ENCODE results near the gene MPHOSPH10. TPM values are rescaled to one million over a fixed set of nuclear protein-coding genes. Genes with fewer than 3 reads are reported as not detected.

Gene MPHOSPH10
- polyA plus RNA-seq, 1 donor (not counting 4 experiments of a cell fraction or from before 2014, with no cell fraction given), result 20.3 TPM

GRCh38 chr2:71125506-71126294 is 4.7 kb upstream of the MPHOSPH10 start:
- Histone ChIP-seq H3K27me3 (ENCODE audit: control insufficient read depth, extremely low read depth, insufficient read depth, low read length) (no peaks in the 10 kb centered on the region), H4K20me1 (ENCODE audit: control insufficient read depth, extremely low read depth, insufficient read depth, low read length) (no peaks in the 10 kb centered on the region), H3K9me1 (ENCODE audit: control insufficient read depth, extremely low read depth, insufficient read depth, low read length) (peaks cover 2% of the 10 kb centered on the region), H3K4me1 (ENCODE audit: control insufficient read depth, extremely low read depth, insufficient read depth, low read length) (peaks cover 4% of the 10 kb centered on the region), H3K4me3 (ENCODE audit: control insufficient read depth in 2 of 3, extremely low read depth in 1 of 3, insufficient read depth in 2 of 3, low read depth in 1 of 3, low read length in 3 of 3) (no peak overlapping the region), H2AFZ (ENCODE audit: control insufficient read depth, low read length) (no peak overlapping the region), H3K4me2 (ENCODE audit: control insufficient read depth, extremely low read depth, insufficient read depth, low read depth, low read length) (no peak overlapping the region), H3K79me2 (ENCODE audit: control insufficient read depth, insufficient read depth, low read length) (peaks cover 7% of the 10 kb centered on the region), H3K27ac (ENCODE audit: control insufficient read depth, insufficient read depth, low read length) (no peak overlapping the region), H3K9ac (ENCODE audit: control insufficient read depth, extremely low read depth, insufficient read depth, low read length) (no peak overlapping the region), H3K36me3 (ENCODE audit: control insufficient read depth in 2 of 2, extremely low read depth in 1 of 2, insufficient read depth in 2 of 2, low read length in 2 of 2) (no peaks in the 10 kb centered on the region), H3K9me3 (ENCODE audit: control insufficient read depth, low read depth, low read length) (no peaks in the 10 kb centered on the region)
- DNase-seq (ENCODE audit: low read depth, low spot score) (no peak), FAIRE-seq (no peak)
- dilution Hi-C loops (cut with MboI; ENCODE audit: extremely low pct_ligation_motif_present, low sequenced_read_pairs), result no loop called here
- TF ChIP-seq CTCF (optimal IDR thresholded peaks at IDR 0.05 in 1 of 3, IDR thresholded peaks at IDR 0.05 in 1 of 3, conservative IDR thresholded peaks at IDR 0.05 in 1 of 3; ENCODE audit: extremely low read depth in 1 of 3, insufficient read depth in 2 of 3, low read length in 3 of 3) (no peak), EZH2 (IDR thresholded peaks at IDR 0.05; ENCODE audit: low read length) (no peak)

- Histone ChIP-seq H3K9ac (ENCODE audit: control insufficient read depth, extremely low read depth, insufficient read depth, low read length) (no peak overlapping the region), H3K27me3 (ENCODE audit: control insufficient read depth, extremely low read depth, insufficient read depth, low read length) (no peaks in the 10 kb centered on the region), H3K27ac (ENCODE audit: control insufficient read depth, insufficient read depth, low read length) (no peak overlapping the region), H4K20me1 (ENCODE audit: control insufficient read depth, extremely low read depth, insufficient read depth, low read length) (no peaks in the 10 kb centered on the region), H3K36me3 (ENCODE audit: control insufficient read depth in 2 of 2, extremely low read depth in 1 of 2, insufficient read depth in 2 of 2, low read length in 2 of 2) (no peaks in the 10 kb centered on the region), H2AFZ (ENCODE audit: control insufficient read depth, low read length) (no peak overlapping the region), H3K79me2 (ENCODE audit: control insufficient read depth, insufficient read depth, low read length) (peaks cover 19% of the 10 kb centered on the region), H3K9me1 (ENCODE audit: control insufficient read depth, extremely low read depth, insufficient read depth, low read length) (no peaks in the 10 kb centered on the region), H3K4me3 (ENCODE audit: control insufficient read depth in 2 of 3, extremely low read depth in 1 of 3, insufficient read depth in 2 of 3, low read depth in 1 of 3, low read length in 3 of 3) (no peak overlapping the region), H3K9me3 (ENCODE audit: control insufficient read depth, low read depth, low read length) (no peaks in the 10 kb centered on the region), H3K4me2 (ENCODE audit: control insufficient read depth, extremely low read depth, insufficient read depth, low read depth, low read length) (no peak overlapping the region), H3K4me1 (ENCODE audit: control insufficient read depth, extremely low read depth, insufficient read depth, low read length) (peaks cover 11% of the 10 kb centered on the region)
- TF ChIP-seq EZH2 (IDR thresholded peaks at IDR 0.05; ENCODE audit: low read length) (no peak), CTCF (optimal IDR thresholded peaks at IDR 0.05 in 1 of 3, IDR thresholded peaks at IDR 0.05 in 1 of 3, conservative IDR thresholded peaks at IDR 0.05 in 1 of 3; ENCODE audit: extremely low read depth in 1 of 3, insufficient read depth in 2 of 3, low read length in 3 of 3) (no peak)
- FAIRE-seq, result no peak
- DNase-seq (ENCODE audit: low read depth, low spot score), result no peak
- dilution Hi-C loops (cut with MboI; ENCODE audit: extremely low pct_ligation_motif_present, low sequenced_read_pairs), result no loop called here
Measured at GRCh38 chr2:71126957-71127356, 3.5 kb upstream of the MPHOSPH10 start.

Measured in keratinocyte (primary cell).